ENCODE results near the gene EGLN3. TPM values are rescaled to one million over a fixed set of nuclear protein-coding genes. Genes with fewer than 3 reads are reported as not detected.
A peak's percentile ranks its signal among the peaks of the same experiment; 100 is the strongest.
"Not testable (repeated sequence)": the region's sequence is repeated elsewhere in the genome, so short reads cannot be mapped to it uniquely, and the experiment has no call there.

EGLN3 gene
- total RNA-seq, 1 experiment from 2014 or later, result 1.5 TPM

DNA sequence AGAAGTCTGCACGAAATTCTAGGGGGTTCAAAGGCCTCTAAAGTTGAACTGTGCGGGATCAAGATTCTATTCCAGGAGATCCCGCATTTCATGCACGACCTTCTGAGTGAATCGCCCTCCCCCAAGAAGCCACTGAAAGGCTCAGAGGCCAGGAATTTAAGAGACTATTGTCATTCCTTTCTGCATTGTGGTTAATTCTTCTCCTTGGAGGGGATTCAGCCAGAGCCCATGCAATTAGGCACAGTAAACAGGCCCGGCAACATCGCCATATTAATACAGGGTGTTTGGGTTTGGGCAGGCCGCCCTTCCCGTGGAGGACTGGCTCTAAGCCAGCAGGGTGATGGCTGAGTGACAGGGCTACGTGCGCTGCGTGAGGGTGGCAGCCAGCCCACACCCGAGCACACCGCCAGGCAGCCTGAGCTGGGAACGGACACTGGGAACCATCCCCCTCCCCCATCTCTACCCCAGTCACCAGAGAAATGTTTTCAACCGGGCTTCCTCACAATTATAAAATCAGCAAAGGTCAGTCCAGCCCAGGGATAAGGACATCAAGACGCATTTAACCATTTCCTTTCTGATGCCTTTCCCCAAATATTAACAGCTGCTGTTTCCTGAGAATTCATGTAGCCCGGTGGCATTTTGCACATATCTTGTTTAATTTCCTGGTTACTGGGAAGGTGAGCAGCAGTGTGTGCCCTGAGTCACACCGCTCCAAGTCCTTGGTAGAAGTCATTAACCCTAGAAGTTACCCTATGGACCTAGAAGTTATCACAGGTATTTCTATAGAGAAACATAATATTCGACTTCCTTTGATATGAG, 12.5 kb downstream of the EGLN3 start:
- peak; percentile 41 for DNase-seq (ENCODE audit: low read depth)

DNA sequence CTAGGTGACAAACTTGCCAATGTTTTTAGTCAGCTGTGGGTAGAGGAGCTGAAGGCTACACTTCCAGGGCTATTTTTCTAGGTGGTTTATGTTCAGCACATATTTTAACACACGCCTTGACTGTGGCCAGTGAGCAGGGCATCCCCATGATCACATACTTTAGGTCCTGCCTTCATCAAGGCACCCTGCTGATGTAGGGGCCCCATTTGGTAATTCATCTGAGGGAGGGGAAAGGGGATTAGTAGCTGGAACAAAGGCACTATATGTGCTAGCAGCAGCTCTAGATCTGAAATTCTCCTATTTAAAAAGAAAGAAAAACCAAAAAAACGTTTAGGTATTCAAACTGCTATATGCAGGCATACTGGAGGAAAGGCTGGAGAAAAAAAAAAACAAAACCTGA, 14.5 kb downstream of the EGLN3 start:
- DNase-seq (ENCODE audit: low read depth), result no peak

DNA sequence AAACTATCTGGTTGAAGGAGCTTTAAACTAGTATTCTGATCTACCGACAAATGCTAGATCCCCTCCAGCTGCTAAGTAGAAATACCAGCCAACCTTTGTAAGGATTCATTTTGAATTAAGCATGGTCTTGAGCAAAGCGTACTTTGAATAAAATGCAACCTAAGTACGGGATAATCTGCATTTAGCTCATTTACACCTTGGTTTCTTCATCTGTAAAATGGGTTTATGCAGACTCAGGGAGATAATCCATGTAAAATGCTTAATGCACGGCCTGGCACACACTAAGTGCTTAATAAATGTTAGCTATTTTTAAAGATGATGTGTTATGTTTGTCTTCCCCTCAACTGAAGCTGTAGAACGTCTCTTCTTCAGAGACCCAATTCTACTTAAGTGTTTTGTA, 15.9 kb downstream of the EGLN3 start:
- DNase-seq (ENCODE audit: low read depth), result no peak

DNA sequence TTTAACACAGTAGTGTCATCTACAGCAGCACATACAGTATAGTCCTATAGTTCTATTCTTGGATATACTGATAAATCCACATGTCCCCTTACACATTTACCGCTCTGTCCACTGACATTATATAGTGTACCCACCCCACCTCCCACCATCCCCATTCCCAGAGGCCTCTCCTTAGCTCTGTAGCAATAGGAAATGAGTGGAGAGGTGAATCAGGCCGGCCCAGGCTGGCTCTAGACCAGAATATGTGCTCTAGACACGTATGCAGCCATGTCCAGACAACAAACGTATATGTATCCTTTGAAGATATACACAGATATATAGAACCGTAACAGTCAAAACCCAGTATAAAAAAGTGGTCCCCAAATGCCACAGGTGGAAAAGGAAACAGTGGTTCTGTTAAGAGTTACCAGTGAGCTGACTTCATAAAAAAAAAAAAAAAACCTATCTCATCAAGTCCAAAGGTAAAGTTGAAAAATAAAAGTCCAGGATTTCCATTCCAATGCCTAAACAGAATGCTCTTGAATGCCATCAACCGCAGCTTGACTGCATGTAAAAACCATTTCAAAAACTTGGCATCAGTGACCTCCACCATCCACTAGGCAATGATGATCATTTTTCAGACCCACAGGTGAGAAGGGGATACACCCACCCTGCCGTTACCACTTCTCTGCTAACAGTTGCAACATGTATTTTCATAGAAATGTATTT, 16.7 kb downstream of the EGLN3 start:
- DNase-seq (ENCODE audit: low read depth), result no peak

DNA sequence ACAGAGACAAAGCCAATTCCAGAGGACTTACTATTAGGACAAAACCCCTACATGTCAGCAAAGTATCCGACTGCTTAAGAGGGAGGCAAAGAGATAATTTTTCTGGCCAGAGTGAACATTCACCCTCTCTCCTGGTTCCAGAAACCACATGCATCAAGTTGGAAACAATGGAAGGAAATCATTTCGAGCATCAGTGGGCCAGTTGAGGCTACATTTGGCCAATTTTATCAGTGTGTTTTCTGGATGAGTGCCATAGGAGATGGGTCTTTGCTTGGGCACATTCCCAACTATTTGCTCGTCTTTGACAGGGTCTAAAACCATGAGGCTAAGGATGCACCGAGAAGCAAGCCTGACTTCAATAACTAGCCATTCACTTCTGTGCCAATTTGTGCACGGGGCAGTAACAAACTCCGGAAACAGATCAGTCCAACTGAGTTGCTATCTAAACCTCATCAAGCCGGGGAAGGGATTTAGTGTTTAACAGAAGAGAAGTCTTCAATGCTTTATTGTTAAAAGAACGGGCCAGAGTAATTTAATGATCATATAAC, 17.4 kb downstream of the EGLN3 start:
- no peak for DNase-seq (ENCODE audit: low read depth)

DNA sequence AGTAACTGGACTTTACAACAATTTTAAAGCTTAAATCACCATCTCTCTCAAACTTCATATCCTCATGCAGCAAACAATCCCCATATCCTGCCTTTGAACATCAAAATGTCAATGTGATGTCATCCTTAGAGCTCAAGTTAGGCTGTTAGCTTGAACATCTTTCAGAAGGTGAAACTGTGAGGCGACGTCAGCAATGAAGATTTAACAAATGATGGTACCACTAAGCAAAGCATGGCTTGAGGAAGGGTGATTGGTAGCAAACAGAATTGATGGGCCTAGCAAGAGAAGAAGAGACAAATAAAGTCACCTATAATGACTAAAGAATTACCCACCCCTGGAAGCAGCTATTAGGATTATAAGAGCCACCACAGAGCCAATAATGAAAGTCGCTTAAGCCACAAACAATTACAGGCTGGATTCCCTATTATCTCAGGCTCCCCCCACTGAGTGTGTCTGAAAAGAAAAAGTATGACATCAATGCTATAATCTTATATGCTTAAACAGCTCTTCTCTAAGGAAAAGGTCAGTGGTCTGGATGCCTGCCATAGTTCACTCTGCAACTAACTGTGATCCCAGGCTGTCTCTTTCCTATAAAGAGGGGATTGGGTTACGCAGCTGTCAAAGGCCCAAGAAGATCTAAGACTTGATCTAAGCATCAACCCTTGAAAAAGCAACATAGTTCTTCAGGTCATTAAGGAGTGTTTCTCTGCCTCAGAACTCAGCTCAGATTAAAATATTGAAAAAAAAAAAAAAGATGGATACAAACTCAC, 18.1 kb downstream of the EGLN3 start:
- DNase-seq (ENCODE audit: low read depth), result peak; percentile 18

DNA sequence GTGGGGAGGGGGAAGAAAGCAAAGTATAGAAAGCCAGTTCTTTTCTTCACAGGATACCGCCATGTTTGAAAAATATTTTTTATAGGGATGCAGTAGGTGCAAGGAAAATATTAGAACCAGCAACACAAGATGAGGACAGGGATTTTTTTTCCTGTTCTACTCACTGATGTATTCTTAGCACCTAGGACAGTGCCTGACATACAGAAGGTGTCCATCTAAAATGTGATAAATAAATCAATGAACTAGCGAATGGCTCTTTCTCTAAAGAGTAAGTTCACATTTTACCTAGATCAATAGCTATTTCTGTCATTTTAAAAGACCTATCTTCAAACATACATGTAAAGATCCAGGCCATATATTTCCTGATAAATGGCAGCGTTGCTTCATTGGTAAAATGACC, 18.8 kb downstream of the EGLN3 start:
- DNase-seq (ENCODE audit: low read depth), result no peak

DNA sequence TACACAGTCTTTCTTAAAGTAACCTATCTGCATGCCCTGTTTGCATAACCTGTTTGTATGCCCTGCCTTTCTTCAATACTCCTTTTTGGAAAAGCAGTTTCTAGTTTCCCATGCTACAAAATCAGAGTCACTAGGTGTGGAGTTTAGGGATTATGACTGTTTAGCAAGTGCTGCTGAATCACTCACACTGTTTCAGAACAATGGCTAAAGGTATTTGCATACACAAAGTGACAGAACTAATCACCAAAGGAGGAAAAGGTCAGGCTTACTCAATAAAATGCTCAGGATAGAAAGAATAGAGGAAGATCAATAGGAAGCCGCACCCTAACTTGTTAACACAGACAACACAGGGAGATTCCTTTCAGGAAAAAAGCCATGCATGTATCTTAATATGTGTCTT, 19.4 kb downstream of the EGLN3 start:
- no peak for DNase-seq (ENCODE audit: low read depth)

DNA sequence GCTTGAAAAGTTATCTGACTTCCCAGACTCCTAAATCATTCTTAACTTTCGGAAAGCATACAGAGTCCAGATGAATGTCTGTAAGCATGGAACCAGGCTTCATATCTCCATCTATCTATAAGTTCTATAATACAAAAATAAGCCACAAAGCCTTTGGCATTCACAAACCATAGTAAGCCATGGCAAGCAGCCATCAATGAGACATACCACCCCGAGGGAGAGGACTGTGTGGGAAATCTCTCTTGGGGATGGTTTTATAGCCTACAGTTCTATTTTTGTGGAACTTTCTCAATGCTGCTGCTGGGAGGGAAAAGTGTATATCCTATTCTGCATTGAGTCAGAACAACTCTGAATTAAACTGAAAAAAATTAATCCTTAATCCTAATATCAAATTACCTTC, 20.4 kb downstream of the EGLN3 start:
- no peak for DNase-seq (ENCODE audit: low read depth)

DNA sequence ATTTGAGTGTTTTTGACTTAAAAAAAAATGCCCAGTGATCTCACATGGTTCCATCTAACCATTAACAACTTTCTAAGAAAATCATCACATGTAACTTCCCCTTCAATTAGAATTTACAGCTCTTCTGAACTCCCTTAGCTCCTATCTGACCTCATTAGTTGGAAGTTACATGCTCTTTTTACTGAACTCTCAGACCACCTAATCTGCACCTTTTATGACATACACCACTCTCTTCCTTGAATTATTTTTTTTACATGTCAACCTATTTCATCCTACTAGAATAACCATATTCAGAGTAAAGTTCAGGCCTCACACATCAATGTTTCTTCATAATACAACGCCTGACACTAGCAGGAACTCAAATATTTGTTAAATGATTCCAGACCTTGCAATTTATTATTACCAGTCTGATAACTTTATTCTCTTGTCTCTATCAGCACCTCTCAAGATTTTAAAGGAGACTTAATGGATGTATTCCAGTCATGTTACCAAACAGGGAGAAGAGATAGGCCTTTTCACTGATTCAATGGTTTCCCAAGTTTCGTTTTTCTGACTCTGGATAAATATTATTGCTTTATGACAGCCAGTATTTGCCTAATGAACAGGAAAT, 21.0 kb downstream of the EGLN3 start:
- DNase-seq (ENCODE audit: low read depth), result no peak

DNA sequence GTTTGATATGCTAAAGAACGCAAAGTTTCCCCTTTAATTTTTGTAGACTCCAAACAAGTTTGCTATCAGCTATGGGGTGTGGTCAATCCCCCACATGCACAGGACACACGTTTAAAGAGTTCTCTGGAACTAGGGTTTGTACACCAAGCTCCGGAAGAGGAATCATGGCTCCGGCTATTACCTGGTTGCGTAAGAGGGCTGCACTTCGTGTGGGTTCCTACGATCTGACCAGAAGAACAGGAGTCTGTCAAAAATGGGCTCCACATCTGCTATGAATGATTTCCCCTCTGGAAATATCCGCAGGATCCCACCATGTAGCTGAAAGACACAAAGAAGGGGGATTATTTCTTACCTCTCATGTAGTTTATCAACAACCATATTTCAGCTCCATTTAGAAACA, 22.0 kb downstream of the EGLN3 start:
- DNase-seq (ENCODE audit: low read depth), result no peak

DNA sequence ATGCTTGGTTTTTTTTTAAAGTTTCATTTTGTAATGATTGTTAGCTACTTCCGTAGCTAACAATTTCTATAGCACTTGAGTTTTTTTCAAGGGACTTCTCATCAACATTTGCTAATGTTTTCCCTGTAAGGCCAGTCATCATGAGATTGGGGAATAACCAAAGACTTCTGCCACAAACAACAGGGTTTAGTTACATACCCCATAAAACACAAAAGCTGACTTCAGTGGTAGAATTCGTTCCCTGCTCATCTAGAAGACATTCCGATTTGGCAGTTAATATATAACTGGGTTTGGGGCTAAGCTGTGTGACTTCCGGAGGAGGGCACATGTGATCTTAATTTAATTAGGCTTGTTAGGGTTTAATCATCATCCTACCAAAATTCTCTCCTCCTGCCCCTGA, 22.9 kb downstream of the EGLN3 start:
- no peak for DNase-seq (ENCODE audit: low read depth)

DNA sequence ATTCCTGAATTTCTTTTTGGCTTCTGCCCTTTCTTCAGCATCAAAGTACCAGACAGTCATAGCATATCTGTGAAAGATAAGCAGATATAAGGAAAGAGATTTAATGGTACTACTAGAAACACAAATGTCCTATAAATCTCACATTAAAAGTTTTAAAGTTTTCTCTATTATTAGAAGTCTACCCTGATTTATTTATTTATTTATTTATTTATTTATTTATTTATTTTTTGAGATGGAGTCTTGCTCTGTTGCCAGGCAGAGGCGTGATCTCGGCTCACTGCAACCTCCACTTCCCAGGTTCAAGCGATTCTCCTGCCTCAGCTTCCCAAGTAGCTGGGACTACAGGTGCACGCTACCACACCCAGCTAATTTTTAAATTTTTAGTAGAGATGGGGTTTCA, 23.9 kb downstream of the EGLN3 start:
- DNase-seq (ENCODE audit: low read depth), result not testable (repeated sequence)

DNA sequence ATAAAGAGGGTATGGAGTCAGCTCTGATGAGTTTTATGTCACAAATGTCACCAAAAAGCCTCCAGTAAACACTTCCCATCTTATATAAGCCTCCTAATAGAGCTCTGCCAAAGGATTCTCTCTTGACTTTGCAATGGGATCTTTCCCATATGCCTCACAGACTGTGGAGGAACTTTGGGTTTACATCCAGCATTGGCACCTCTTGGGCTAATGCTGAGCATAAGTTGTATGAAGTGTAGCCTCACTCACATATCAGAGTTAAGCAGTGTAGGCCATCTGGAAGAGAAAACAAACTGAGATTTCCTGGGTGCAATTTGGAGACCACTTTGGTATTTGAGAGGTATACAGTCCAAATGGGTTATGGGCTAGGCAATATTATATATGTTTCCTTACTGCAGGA, 24.9 kb downstream of the EGLN3 start:
- no peak for DNase-seq (ENCODE audit: low read depth)

DNA sequence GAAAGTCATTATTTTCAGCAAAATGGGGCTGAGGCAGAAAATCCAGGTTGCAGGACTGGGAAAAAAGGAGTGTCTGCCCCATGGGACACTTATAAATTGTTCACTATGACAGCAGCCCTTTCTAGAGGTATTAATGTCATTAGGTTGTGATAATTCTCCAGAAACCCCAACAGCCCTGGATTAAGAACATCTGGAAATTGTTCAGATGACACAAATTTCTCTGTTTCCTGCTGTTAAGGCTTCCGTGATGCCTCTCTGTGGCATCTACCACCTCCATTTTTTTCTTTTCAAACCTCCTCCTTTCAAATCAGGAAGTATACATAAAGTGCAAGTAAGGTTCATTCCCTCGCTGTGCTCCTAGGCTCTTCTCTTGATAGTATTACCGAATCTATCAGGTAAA, 25.6 kb downstream of the EGLN3 start:
- DNase-seq (ENCODE audit: low read depth), result no peak

DNA sequence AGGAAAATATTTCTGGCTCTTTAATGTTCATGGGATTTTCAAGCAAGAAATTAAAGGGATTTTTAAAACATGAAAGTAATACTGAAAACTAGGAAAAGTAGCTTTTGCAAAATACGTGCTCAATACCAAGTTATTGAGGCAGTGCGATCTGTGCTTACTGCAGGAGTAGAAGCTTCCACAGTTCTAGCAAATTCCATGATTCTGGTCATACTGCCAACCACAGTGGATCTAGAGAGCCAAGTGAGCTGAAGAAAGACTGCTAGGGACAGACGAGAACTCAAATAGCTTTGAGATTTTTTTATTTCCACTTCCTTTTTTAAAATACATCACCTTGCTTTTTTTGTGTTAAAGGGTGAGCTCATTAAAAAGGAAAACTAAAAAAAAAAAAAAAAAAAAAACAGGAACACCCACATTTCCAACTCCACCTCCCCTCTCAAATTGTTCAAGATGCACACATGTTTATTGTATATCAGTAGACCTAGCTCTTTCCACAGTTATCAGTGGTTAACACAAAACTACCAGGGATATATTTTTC, 26.2 kb downstream of the EGLN3 start:
- no peak for DNase-seq (ENCODE audit: low read depth)

DNA sequence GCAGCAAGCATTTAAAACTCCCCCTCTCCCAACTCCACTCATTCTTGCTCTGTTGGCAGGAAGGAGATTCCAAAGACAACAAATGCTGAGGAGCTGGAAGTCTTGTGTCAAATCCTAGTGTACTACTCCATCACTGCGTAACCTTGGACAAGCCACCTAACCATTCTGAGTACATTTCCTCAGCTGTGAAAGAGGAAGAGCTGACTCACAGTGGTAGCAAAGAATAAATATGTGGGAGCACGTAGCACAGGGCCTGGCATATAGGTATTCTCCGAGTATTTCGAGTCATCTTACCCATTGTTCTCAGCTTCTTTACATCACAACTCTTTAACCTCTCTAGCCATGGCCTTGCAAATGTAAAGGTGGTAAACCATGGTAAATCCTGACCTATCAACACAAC, 28.7 kb downstream of the EGLN3 start:
- no peak for DNase-seq (ENCODE audit: low read depth)

DNA sequence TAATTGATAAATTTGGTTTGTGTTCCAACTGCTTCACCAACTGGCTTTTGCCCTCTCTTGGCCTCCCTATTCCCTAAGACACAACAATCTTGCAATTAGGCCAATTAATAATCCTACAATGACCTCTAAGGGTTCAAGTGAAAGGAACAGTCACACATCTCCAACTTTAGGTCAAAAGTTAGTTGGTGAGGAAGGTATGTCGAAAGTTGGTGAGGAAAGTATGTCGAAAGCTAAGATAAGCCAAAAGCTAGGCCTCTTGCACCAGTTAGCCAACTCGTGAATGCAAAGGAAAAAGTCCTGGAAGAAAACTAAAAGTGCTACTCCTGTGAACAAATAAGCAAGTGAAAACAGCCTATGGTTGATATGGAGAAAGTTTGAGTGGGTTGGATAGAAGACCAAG, 32.6 kb downstream of the EGLN3 start:
- DNase-seq (ENCODE audit: low read depth), result no peak

DNA sequence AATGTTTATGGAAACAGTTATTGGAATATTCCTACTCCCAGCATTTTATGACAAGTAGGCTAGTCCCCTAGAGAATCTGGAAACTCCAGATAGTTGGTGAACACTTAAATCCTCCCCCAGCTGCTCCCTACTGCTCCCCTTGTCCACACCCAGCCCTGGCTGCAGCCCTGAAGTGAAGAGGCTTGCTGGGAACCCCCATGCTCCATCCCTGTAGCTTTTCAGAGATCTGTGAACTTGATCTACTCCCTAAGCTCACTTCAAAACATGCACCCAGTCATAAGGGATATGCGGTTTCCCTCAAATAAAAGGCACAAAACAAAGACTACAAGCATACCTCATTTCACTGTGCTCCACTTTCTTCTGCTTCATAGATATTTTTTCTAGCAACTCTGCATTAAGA, 33.2 kb downstream of the EGLN3 start:
- DNase-seq (ENCODE audit: low read depth), result no peak

DNA sequence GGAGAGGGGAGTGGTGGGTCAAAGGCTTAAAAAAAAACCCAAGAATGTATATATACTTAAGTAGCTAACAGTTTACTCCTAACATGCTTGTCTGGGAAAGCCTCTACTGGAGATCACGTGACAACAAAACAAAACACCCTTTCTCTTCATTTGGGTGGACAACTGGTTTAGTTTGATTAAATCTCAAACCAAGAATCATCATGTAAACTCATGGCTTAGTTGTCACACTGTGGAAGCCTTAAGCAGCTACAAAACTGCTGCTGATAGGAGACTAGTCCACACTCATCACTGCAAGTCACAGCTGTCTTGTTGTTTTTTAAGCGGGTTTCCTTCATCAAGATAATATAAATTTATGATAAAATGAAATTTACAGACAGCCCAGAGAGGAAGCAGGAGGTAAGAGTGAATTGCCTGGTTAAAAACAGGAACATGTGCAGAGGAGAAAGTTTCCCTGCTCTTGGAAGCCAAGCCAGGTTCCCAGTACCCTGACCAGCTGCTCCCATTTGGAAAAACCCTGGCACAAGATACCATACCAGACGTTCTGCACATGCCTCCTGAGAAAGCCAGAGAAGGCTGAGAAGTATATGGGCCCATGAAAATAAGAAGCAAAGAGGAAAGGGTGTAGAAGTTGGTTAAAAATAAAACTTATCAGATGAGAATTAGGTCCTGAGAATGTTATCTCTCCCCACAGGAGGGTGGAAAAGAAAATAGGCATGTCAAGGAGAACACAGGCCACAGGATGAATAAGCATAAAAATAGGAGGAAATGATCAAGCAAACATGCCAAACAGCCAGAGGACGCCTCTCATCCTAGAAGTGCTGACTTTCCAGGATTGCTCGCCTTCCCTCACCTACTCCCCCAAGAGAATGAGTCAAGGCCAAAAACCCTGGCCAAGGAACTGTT, 34.0 kb downstream of the EGLN3 start:
- DNase-seq (ENCODE audit: low read depth), result no peak
